DMS153 (cell line): ENCODE measurements around the gene JMJD1C.

ENCODE experiments used
- DNase-seq: peaks from one replicate; lab custom pipeline; 2025; lab: John Stamatoyannopoulos, UW

The JMJD1C gene

GRCh38 chr10:63477927-63478326 is 12.2 kb upstream of the JMJD1C start:
- DNase-seq: no peak

DNA sequence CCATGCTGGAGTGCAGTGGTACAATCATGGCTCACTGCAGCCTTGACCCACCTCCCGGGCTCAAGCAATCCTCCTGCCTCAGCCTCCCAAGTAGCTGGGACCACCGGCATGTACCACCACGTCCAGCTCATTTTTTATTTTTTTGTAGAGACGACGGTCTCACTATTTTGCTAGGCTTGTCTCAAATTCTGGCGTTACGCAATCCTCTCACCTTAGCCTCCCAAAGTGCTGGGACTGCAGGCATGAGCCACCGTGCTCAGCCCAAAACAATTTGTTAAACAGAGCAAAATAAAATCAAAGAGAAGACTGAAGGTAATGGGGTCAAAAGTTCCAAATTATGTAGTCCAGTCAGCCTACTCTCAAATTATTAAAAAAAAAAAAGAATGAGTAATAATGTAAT is 8.7 kb upstream of the JMJD1C start:
- DNase-seq: no peak

DNA sequence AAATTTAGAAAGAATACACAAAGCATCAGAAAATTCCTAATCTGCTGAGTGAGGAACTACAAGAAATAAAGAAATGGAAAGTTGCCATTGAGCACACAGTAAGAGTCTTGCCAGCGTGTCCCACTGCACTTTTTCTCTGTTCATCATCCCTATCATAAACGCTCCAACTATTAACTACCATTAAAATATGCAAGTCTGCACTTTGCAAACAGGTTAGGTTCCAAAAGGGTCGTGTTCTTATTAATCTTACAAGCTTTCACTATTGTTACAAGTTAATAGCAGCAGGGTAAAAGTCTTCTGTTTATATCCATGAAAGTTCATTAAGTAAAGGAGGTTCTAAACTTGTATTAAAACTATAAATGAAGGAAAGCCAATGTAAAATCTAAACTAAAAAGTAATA is 5.2 kb upstream of the JMJD1C start:
- DNase-seq: no peak

GRCh38 chr10:63468947-63469346 is 3.2 kb upstream of the JMJD1C start:
- DNase-seq: no peak

DNA sequence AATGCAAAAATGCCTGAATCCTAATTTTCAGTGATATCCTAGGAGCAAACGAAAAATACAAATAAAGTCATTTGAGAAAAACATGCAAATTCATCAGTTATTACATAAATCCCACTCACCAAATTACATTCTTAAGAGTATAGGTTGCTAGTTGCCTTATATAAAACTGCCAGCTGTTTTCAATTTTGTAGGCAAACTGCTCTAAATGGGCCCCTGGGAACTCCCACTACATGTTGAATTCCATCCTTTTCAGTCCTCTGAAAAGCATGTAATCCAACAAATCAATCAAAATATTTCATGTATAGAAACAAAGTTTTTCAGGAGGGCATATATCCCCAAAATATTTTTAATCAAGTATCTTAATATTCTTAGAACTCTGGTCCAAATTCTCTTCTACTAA is 2.1 kb upstream of the JMJD1C start:
- DNase-seq: no peak

- DNase-seq: no peak
Measured at GRCh38 chr10:63466144-63466935, 563 bp upstream of the JMJD1C start.

DNA sequence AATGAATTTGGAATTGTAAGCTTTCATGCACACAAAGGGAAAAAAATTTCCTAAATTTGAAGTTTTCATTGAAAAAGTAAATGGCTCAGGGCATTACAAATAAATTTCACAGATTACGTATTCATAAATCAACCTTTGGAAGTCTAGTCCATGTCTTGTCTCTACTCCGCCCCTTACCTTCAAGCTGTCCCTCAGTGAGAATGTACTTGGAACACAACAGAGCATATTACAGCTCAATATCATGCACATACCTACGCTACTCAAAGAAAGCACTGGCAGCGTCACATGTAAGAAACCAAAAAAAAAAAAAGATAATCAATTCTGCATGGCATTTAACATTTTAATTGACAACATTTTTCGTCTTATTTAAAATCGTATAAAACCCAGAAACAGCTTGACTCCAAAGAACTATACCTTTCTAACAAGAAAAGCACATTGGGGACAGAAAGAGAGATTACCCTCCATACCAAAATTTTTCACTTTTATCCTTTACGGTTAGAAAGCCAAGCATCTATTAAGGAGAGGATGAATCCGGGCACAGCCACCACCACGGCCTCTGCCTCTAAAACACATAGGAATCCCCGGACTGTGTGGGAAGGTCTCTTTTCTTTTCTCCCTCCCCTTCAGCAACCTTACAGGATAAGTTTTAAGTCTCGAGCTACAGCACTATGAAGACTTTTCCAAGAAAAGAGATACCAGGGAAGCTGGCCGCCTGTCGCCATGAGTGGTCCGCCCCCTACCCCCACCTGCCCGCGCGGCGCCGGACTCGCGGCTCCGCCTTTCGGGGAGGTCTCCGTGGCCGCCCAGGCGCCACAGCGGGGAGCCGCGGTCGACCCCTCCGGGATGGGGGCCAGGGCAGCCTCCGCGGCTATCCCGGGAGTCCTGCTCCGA is 1.1 kb downstream of the JMJD1C start:
- DNase-seq: no peak

DNA sequence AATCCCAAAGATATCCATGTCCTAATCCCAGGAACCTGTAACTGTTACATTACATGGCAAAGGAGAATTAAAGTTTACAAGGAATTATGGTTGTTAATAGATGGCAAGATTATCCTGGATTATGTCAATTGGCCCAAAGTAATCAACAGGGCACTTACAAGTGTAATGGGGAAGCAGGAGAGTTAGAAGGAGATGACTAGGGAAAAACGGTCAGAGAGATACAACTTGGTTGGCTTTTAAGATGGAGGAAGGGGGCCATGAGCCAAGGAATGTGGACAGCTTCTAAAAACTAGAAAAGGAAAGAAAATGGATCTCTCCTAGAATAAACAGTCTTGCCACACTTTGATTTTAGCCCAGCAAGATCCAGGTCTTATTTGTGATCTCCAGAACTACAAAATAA is 3.3 kb downstream of the JMJD1C start:
- DNase-seq: no peak

- no peak for DNase-seq
Measured at GRCh38 chr10:63458177-63458576, 7.6 kb downstream of the JMJD1C start.

GRCh38 chr10:63457594-63457993 is 8.2 kb downstream of the JMJD1C start:
- DNase-seq: no peak

DNA sequence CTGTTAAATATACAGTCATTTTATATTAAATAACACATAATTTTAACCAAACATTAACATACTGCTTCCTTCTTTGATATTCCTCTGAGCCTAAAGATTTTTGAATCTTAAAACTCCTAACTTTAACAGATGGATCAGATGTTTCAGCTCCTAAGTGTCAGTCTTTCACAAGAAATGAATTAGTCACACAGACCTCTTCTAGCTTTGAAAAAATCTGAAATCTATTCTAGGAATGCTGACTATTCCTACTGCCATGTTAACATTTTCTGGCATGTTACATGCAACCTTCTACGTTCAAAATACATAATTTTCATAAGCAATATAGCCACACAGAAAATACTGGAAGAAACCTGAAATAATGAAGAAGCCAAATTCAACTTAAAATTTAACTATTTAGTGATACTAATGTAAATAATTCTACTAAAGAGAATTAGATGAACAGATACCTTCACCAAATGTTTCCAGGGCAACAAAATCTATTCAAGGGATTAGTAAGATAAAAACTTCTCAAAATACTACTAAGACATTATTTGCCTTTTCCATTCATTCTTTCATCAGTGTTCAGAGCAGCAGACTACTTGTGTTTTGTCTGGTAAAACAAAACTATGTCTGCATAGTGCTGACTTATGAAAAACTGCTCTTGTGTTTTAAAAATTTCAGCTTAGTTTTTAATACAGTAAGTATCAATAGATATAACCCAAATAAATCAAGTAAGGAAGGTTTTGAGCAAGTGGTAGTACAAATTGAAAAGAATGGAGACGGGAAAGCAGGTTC is 9.2 kb downstream of the JMJD1C start:
- DNase-seq: no peak

DNA sequence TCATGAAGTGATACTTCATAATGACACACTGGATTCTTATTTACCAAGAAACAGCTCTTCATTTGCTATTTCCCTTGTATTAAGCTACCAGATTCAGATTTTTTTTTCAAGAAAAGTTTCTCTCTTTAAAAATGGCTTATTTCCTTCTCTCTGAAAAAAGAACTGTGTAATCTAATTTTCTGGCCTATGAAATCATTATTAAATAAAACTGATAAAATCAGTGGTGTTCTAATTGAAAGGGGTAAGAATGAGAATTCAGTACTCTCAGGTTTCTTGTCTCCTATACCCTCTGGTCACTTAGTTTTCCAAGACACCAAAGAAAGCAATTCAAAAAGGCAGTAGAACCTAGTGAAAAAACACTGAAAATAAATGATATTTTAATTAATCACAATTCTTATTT is 10.3 kb downstream of the JMJD1C start:
- no peak for DNase-seq

GRCh38 chr10:63454631-63455030 is 11.1 kb downstream of the JMJD1C start:
- DNase-seq: no peak

- no peak for DNase-seq
Measured at GRCh38 chr10:63452524-63452923, 13.3 kb downstream of the JMJD1C start.

DNA sequence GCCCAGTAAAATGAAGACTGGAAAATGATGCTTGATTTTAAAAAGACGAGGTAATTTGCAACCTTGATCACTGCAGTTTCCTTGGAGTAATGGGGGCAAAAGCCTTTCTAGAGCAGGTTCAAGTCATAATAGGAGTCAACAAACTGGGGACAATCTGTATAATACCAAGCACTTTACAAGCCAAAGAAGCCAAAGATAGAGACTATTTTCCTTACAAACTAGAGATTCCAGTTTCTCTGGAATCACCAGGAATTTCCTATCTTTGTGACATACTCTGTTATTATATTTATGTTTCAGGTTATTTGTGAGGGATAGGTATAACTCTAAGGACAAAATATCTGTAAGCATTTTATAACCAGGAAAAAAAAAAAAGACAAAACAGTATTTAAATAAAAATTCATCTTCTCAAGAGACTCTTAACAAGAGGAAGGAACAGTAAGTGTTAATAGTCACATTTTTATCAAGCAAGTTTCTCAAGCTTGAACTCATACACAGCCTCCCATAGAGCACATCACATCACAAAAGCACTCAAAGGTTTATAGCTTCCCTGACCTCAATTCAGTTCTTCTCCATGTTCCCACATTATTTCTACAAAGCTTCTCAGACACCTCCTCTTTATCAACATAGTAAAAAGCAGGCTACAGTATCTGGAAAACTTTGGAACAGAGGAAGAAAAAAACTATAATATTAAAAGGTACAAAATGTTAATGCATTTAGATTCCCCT is 18.9 kb downstream of the JMJD1C start:
- no peak for DNase-seq

DNA sequence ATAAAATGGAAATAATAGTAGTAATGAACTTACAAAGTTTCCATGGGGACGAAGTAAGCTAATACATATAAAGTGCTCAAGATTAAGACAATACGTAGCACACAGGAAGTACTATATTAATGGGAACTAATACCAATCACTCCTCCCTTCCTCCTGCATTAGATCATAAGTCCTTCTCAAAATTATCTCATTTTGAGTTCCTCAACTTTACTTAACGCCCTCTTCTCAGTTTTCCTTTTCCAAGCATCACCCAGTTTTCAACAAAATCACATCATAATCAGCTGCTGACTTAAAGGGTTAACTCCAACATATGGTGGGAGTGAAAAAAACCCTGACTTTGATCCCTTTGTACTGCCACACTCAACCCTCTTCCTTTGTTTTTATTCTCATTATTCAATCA is 24.4 kb downstream of the JMJD1C start:
- DNase-seq: no peak

- no peak for DNase-seq
Measured at GRCh38 chr10:63439607-63440006, 26.2 kb downstream of the JMJD1C start.

DNA sequence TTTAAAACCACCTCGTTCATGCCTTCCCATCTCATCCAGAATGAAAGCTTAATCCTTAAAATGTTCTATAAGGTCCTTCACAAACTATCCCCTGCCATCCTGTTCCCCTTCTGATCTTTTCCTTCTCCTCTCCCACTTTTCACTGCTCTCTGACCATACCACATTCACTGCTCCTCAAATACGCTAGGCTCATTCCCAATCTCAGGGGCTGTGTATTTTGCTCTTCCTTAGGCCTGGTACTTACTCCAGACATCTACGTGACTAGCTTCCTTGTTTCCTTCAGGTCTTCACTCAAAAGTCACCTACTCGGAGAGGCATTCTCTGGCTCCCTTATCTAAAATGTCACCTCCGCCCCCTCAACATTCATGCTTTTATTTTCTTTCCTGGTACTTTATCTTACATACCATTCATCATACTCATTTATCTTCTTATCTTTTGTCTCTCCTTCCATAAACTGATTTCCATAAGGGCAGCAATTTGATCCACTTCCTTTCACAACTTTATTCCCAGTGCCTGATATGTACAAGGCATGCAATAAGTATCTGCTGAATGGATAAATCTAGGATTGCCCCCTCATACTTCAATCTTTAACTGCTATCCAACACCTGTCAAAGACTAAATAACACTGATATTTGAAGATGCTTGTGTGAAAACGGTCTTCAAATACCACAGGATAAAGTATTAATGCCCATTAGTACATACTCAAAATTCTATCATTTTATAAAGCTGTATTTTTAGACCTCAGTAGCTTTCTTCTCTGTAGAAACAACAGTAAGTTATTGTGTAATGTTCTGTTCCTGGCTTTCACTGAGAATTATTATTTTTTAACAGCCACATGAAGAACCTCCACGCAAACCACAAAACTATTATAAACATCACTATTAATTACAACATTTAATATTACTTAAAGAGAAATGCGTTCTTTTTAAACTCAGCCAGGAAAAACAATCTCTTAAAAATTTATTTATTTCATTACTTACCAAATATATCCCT is 27.0 kb downstream of the JMJD1C start:
- DNase-seq: no peak

DNA sequence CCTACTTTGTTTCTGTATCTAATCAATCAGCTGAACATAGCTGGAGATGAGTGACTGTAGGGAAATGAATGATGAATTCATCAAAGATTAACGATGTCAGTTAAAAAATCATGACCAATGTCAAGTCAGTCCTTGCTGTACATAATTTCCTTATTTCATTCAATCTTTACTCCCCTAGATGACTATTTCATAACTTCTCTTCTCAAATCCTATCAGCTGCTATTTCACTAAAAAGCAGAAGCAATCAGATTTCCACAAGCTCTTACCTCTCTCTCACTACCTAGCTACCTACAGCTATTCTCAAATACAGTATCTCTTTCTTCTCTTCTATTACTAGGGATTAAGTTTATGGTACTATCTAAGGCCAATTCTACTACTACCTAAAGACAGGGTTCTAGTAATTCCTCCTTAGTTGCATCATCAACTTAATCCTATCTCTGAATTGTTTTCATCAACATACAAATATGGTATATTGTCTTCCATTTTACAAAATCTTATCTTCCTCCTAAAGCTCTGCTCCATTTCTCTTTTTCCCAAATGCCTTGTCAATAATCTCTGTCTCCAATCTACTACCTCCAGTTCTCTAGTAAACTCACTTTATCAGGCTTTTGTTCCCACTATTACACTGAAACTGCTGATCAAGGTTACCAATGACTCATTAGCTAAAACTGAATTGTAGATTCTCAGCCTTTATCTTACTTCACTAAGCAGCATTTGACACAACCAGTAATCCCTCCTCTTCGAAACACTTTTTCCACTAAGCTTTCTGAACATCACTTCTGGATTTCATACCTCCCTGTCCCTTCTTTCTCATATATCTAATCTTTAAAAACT is 28.4 kb downstream of the JMJD1C start:
- no peak for DNase-seq

- DNase-seq: no peak
Measured at GRCh38 chr10:63436225-63436624, 29.6 kb downstream of the JMJD1C start.
